ENCODE results near the gene MICAL3.

MICAL3 gene

DNA sequence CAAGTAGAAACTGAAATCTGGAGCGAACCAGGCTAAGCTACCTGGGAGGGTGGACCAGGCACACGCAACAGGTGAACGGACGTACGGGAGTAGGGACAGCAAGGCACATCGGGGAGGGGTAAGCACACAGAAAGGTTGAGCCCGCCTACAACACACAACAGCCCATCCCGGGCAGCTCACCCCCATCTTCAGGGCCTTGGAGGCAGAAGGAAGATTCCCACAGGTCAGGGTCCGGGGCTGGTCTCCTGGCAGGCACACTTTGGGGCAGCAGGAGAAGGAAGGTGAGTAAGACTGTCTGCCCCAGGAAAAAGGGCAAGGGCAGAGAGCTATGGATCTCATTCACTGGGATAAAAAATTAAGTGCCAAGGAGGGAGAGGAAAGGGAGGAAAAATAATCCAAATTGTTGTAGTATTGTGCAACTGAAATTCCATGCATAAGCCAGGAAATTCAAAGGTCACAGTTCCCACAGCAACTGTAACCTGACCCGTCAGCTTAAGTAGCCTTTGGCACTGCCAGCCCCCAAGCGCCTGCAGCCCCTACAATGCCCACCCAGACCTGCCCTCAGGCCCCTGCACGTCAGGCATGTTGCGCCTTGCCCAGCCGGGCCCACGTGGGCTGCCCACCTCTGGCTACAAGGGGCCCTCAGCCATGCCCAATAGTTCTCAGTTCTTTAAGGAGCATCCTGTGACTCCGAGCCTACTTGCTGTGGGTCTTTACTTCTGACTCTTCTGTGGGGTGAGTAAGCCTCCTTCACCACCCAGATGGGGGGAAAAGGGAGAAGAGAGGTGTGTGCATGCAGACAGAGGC lies 51.8 kb downstream of the MICAL3 start:
- TF ChIP-seq ZFX (IDR thresholded peaks at IDR 0.05; ENCODE audit: borderline replicate concordance) = no peak
- TF ChIP-seq, protein P1, sequence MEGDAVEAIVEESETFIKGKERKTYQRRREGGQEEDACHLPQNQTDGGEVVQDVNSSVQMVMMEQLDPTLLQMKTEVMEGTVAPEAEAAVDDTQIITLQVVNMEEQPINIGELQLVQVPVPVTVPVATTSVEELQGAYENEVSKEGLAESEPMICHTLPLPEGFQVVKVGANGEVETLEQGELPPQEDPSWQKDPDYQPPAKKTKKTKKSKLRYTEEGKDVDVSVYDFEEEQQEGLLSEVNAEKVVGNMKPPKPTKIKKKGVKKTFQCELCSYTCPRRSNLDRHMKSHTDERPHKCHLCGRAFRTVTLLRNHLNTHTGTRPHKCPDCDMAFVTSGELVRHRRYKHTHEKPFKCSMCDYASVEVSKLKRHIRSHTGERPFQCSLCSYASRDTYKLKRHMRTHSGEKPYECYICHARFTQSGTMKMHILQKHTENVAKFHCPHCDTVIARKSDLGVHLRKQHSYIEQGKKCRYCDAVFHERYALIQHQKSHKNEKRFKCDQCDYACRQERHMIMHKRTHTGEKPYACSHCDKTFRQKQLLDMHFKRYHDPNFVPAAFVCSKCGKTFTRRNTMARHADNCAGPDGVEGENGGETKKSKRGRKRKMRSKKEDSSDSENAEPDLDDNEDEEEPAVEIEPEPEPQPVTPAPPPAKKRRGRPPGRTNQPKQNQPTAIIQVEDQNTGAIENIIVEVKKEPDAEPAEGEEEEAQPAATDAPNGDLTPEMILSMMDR (IDR thresholded peaks at IDR 0.05) = no peak
- no peak overlapping the region for H3K27ac ChIP-seq

DNA sequence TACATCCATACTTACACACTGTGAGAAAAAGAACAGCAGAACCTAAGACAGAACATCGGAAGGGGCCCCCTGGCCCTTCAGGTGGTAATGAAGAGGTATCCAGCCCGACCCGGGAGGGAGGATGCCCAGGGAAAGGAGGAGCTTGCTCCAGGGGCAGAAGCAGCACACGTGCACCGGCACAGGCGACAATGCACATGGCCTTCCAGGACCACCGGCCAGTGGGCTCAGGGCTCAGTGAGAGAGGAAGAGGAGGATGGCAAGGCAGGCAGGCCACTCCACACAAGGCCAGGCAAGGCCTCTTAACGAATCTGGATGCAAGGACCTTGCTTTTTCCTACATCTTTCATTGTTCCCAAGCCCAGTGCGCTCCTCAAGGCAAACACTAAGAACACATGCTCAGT lies 52.6 kb downstream of the MICAL3 start:
- TF ChIP-seq, protein P1 (IDR thresholded peaks at IDR 0.05) = no peak
- TF ChIP-seq ZFX (IDR thresholded peaks at IDR 0.05; ENCODE audit: borderline replicate concordance) = no peak
- no peak overlapping the region for H3K27ac ChIP-seq

DNA sequence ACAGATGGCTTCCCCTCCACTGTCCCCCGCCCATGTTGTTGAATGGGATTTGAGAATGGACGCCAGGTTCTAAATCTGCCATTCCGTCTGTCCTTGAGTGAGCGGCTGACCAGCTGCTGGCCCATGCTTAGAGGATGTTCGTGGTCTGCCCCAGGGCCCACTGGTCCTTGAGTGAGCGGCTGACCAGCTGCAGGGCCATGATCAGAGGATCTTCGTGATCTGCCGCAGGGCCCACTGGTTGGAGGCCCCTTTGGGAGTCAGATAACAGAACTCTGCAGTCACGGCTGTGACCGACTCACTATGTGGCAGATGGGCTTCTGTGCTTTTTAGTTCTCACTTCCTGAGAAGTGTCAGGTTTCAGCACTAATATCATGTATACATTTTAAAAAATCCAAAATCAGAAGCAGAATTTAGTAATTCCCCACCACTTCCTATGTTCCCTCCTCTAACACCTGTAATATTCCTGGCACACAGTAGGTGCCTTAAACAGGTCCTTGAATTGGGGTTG lies 54.1 kb downstream of the MICAL3 start:
- H3K27ac ChIP-seq = no peak overlapping the region
- TF ChIP-seq, protein P1 (IDR thresholded peaks at IDR 0.05) = no peak
- no peak for TF ChIP-seq ZFX (IDR thresholded peaks at IDR 0.05; ENCODE audit: borderline replicate concordance)

DNA sequence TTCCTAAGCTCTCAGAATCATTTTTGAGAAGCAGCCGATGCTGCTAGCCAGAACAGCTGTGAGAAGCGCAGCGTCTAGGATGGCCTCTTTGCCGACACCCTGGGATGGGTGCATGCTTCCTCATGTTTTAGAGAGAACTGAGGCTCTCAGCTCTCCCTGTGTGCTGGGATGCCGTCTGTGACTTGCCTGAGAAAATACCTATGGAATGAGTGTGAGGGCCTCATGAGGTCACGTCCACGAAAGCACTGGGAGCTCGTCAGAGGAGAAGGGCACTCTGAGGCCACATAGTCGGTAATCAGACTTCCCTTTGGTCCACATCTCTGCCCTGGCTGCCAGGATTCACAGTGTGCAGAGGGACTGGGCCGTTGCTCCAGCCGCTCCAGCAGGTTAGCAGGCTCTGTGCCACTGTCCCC lies 54.7 kb downstream of the MICAL3 start:
- TF ChIP-seq, protein P1 (IDR thresholded peaks at IDR 0.05) = no peak
- H3K27ac ChIP-seq = no peak overlapping the region

DNA sequence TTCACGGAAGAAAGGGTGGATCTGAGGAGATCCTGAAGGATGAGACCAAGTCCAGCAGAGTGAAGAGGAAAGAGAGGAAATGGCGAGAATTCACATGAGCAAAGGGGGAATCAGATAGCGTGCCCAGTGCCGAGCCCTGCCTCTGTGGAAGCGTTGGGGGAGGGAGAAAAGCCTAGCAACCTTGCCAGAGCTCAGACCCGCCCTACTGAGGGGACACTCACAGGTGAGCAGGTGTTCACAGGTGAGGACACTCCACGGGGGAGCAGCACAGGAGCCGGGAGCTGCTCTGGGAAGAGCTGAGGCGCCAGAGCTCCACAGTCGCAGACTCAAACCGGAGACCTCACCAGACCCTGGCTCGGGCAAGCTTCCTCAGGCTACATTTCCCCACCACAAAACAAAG lies 56.2 kb downstream of the MICAL3 start:
- no peak overlapping the region for H3K27ac ChIP-seq
- TF ChIP-seq, protein P1 (IDR thresholded peaks at IDR 0.05) = no peak
- TF ChIP-seq ZFX (IDR thresholded peaks at IDR 0.05; ENCODE audit: borderline replicate concordance) = no peak

DNA sequence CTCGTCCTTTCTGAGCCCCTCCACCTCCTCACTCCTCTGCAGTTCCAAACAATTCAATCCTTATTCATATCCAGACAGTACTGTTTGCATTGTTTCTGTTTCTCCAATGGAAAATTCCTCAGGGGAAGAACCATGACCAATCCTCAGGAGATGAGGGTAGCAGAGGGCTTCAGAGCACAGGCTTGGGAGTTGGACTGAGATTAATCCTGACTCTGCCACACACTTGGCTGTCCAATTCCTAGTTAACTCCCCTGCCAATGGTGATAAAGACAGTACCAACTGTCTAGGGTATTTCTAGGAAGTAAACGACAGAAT lies 58.0 kb downstream of the MICAL3 start:
- TF ChIP-seq ZFX (IDR thresholded peaks at IDR 0.05; ENCODE audit: borderline replicate concordance) = no peak
- TF ChIP-seq, protein P1 (IDR thresholded peaks at IDR 0.05) = no peak

DNA sequence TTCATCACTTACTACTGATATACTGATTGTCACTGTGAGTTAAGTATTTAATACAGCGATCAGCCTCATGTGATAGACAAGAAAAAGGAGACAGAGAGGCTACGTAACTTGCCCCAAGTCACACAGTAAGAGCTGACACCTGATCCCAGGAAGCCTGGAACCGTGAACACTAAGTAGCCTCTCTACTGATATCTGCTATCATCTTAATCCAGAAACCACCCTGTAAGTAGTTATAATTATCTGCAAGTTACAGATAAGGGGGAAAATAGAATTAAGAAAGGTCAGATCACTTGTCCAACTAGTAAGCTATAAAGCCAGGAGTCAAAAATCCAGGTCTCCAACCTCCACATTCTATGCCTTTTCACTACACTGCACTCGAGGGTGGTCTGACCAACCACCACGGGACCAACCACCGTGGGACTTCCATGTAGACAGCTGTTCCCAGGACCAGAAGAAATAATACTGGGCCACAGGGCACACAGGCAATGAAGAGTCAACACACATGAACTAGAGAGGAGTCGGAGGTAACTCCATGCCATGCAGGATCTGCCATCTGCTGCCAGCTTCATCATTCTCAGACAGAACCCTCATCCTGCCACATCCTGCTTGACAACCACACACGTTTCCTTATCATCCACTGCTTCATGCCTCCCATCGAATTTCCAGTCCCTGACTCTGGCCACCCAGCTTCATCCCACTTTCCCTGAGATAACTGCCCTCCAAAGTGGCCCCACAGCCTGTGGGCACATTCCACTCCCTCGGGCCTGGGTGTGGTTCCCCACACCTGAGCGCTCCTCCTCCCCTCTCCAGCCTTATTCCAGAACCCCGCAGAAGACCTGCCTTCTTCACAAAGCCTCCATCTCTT lies 58.6 kb downstream of the MICAL3 start:
- no peak for TF ChIP-seq ZFX (IDR thresholded peaks at IDR 0.05; ENCODE audit: borderline replicate concordance)
- TF ChIP-seq, protein P1 (IDR thresholded peaks at IDR 0.05) = no peak
- no peak overlapping the region for H3K27ac ChIP-seq

More for the DNA sequence above, 58.0 kb downstream of the MICAL3 start:
- no peak overlapping the region for H3K27ac ChIP-seq
